ENCODE measurements around the gene FGFBP2.
"Not testable (repeated sequence)": the region's sequence is repeated elsewhere in the genome, so short reads cannot be mapped to it uniquely, and the experiment has no call there.

FGFBP2 gene

GRCh38 chr4:15917297-15917696 lies 45.7 kb downstream of the FGFBP2 start:
- CTCF ChIA-PET = interaction anchor here (2.2 kb wide), 1 partner anchor 34 kb away, joined by 12 read pairs; no protein-coding TSS in a partner anchor

DNA sequence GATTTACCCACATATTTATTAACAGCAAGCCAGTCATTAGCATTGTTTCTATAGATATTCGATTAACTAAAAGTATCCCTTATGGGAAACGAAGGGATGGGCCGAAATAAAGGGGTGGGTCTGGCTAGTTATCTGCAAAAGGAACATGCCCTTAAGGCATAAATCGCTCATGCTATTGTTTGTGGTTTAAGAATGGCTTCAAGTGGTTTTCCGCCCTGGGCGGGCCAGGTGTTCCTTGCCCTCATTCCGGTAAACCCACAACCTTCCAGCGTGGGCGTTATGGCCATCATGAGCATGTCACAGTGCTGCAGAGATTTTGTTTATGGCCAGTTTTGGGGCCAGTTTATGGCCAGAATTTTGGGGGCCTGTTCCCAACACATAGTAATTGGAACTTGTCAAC lies 46.6 kb downstream of the FGFBP2 start:
- H3K36me3 ChIP-seq (ENCODE audit: control insufficient read depth in 2 of 2, insufficient read depth in 1 of 2, low read length in 2 of 2); H3K4me3 ChIP-seq (ENCODE audit: low read depth, low read length); H3K9me3 ChIP-seq (ENCODE audit: control insufficient read depth, insufficient read depth, low read depth, low read length); H3K4me1 ChIP-seq (ENCODE audit: control insufficient read depth, insufficient read depth, low read length); POLR2A ChIA-PET; H3K27ac ChIP-seq (ENCODE audit: extremely low read depth, low read depth, low read length): not testable (repeated sequence)
- CTCF ChIA-PET = interaction anchor here (0.6 to 1.3 kb wide), 2 partner anchors 40 to 227 kb away, joined by 3 read pairs; no protein-coding TSS in a partner anchor

More at GRCh38 chr4:15917297-15917696, 45.7 kb downstream of the FGFBP2 start:
- Histone ChIP-seq H3K9me3 (ENCODE audit: control insufficient read depth, insufficient read depth, low read depth, low read length) (no peaks in the 10 kb centered on the region), H3K4me3 (ENCODE audit: low read depth, low read length) (no peak overlapping the region), H3K36me3 (ENCODE audit: control insufficient read depth in 2 of 2, insufficient read depth in 1 of 2, low read length in 2 of 2) (no peaks in the 10 kb centered on the region), H3K27ac (ENCODE audit: extremely low read depth, low read depth, low read length) (no peak overlapping the region), H3K4me1 (ENCODE audit: control insufficient read depth, insufficient read depth, low read length) (no peaks in the 10 kb centered on the region)
- POLR2A ChIA-PET = no interaction called here
- TF ChIP-seq ZSCAN23 (tag by site-specific recombination; IDR thresholded peaks at IDR 0.05) = no peak

- H3K9me3 ChIP-seq (ENCODE audit: control insufficient read depth, insufficient read depth, low read depth, low read length) = no peaks in the 10 kb centered on the region
- CTCF ChIA-PET = no interaction called here
- TF ChIP-seq ZBTB1 (tag by site-specific recombination; IDR thresholded peaks at IDR 0.05) = no peak
- no peak for TF ChIP-seq ZNF16 (tag by site-specific recombination; IDR thresholded peaks at IDR 0.05; ENCODE audit: low read depth)
- no peak for TF ChIP-seq SP3 (tag by site-specific recombination; IDR thresholded peaks at IDR 0.05)
- no peak for TF ChIP-seq ZFP37 (tag by site-specific recombination; IDR thresholded peaks at IDR 0.05)
- no peak for TF ChIP-seq ZFP3 (tag by site-specific recombination; IDR thresholded peaks at IDR 0.05; ENCODE audit: low read depth)
- TF ChIP-seq, protein P1, sequence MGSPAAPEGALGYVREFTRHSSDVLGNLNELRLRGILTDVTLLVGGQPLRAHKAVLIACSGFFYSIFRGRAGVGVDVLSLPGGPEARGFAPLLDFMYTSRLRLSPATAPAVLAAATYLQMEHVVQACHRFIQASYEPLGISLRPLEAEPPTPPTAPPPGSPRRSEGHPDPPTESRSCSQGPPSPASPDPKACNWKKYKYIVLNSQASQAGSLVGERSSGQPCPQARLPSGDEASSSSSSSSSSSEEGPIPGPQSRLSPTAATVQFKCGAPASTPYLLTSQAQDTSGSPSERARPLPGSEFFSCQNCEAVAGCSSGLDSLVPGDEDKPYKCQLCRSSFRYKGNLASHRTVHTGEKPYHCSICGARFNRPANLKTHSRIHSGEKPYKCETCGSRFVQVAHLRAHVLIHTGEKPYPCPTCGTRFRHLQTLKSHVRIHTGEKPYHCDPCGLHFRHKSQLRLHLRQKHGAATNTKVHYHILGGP (tag by site-specific recombination; IDR thresholded peaks at IDR 0.05) = no peak
- no peak for TF ChIP-seq ZNF777 (tag by site-specific recombination; IDR thresholded peaks at IDR 0.05; ENCODE audit: borderline replicate concordance)
- H3K4me1 ChIP-seq (ENCODE audit: control insufficient read depth, insufficient read depth, low read length) = no peaks in the 10 kb centered on the region
- no peak overlapping the region for H3K27ac ChIP-seq (ENCODE audit: extremely low read depth, low read depth, low read length)
- POLR2A ChIA-PET = no interaction called here
- no peaks in the 10 kb centered on the region for H3K36me3 ChIP-seq (ENCODE audit: control insufficient read depth in 2 of 2, insufficient read depth in 1 of 2, low read length in 2 of 2)
- H3K4me3 ChIP-seq (ENCODE audit: low read depth, low read length) = no peak overlapping the region
Observed at GRCh38 chr4:15914736-15915135, 48.2 kb downstream of the FGFBP2 start.

DNA sequence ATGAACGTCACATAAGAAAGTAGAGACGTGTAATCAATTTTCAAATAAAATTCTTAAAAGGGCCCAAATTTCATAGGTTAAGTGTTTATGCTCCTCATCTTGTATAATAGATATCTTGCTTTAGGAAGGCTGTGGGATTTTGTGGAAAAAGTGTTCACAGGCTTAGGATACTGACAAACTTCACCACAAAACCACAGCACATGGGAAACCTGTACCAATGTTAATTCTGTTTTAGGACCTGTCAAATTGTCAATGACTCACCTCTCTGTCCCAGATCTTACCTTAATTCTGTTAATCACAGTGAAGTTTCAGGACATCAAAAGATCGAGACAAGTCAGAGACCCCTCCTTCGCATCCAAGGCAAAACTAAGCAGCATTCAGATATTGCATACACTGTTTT lies 48.7 kb downstream of the FGFBP2 start:
- H3K9me3 ChIP-seq (ENCODE audit: control insufficient read depth, insufficient read depth, low read depth, low read length) = no peaks in the 10 kb centered on the region
- ChIA-PET POLR2A (no interaction called here), CTCF (interaction anchor here (1.0 kb wide), 1 partner anchor 32 kb away, joined by 4 read pairs; no protein-coding TSS in a partner anchor)
- H3K4me3 ChIP-seq (ENCODE audit: low read depth, low read length) = no peak overlapping the region
- H3K27ac ChIP-seq (ENCODE audit: extremely low read depth, low read depth, low read length) = no peak overlapping the region
- H3K36me3 ChIP-seq (ENCODE audit: control insufficient read depth in 2 of 2, insufficient read depth in 1 of 2, low read length in 2 of 2) = no peaks in the 10 kb centered on the region
- H3K4me1 ChIP-seq (ENCODE audit: control insufficient read depth, insufficient read depth, low read length) = no peaks in the 10 kb centered on the region
- TF ChIP-seq ZNF239 (tag by site-specific recombination; IDR thresholded peaks at IDR 0.05) = no peak
- TF ChIP-seq ZNF10 (tag by site-specific recombination; IDR thresholded peaks at IDR 0.05) = no peak
- no peak for TF ChIP-seq ZNF747 (tag by site-specific recombination; IDR thresholded peaks at IDR 0.05)
- TF ChIP-seq ZNF529 (tag by site-specific recombination; IDR thresholded peaks at IDR 0.05; ENCODE audit: insufficient replicate concordance) = no peak
- TF ChIP-seq, protein P2, sequence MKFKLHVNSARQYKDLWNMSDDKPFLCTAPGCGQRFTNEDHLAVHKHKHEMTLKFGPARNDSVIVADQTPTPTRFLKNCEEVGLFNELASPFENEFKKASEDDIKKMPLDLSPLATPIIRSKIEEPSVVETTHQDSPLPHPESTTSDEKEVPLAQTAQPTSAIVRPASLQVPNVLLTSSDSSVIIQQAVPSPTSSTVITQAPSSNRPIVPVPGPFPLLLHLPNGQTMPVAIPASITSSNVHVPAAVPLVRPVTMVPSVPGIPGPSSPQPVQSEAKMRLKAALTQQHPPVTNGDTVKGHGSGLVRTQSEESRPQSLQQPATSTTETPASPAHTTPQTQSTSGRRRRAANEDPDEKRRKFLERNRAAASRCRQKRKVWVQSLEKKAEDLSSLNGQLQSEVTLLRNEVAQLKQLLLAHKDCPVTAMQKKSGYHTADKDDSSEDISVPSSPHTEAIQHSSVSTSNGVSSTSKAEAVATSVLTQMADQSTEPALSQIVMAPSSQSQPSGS (tag by site-specific recombination; IDR thresholded peaks at IDR 0.05; ENCODE audit: low read depth) = no peak
- no peak for TF ChIP-seq ZNF76 (tag by site-specific recombination; IDR thresholded peaks at IDR 0.05; ENCODE audit: borderline replicate concordance, low read depth)
- TF ChIP-seq ZEB2 (tag by site-specific recombination; IDR thresholded peaks at IDR 0.05) = no peak
- TF ChIP-seq ZNF19 (tag by site-specific recombination; IDR thresholded peaks at IDR 0.05; ENCODE audit: low read depth) = no peak
- TF ChIP-seq AEBP2 (tag by site-specific recombination; IDR thresholded peaks at IDR 0.05; ENCODE audit: borderline replicate concordance) = no peak
- no peak for TF ChIP-seq GLIS1 (tag by site-specific recombination; IDR thresholded peaks at IDR 0.05)
